GM19372 (cell line): ENCODE measurements around the gene KCNJ8.
"Not testable (repeated sequence)": the region's sequence is repeated elsewhere in the genome, so short reads cannot be mapped to it uniquely, and the experiment has no call there.

Source experiments
- ATAC-seq: cut with Tn5 transposase; IDR thresholded peaks from one replicate; pipeline ENCODE4 v1.9.1; 2021; ENCODE audit warnings: mild to moderate bottlenecking, low read depth, moderate library complexity; ENCODE audit not compliant: unreplicated experiment

The KCNJ8 gene

DNA sequence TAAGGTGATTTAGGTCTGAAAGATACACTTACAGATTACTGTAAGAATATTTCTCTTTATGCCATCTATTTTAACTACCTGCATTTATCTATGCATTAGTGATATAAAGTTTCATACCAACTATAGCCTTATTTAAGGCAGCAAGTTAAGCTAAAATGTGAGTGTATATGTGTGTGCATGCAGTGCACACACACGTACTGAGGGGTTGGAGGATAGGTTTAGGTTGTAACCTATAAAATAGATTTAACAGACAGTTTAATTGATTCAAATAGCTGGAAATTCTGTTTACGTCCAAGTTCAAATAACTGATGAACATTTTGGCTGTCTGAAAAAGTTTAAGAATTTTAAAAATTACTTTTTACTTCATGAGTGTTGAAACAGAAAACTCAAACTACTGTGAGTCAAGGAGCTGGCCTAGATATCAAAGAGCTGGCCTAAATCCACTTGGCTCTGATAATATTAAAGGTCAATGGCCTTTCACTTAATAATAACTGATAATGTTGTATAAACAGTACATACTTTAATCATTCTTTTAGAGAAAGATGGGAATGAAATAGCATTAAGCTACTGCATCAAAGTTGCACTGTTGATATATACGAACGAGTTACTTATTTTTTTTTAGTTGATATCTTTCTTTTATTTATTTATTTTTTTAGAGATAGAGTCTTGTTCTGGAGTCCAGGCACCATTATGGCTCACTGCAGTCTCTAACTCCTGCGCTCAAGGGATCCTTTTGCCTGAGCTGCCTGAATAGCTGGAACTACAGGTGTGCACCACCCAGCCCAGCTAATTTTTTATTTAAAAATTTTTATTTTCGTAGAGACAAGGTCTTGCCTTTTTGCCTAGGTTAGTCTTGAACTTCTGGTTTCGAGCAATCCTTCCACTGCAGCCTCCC lies 13.8 kb upstream of the KCNJ8 start:
- no peak for ATAC-seq

DNA sequence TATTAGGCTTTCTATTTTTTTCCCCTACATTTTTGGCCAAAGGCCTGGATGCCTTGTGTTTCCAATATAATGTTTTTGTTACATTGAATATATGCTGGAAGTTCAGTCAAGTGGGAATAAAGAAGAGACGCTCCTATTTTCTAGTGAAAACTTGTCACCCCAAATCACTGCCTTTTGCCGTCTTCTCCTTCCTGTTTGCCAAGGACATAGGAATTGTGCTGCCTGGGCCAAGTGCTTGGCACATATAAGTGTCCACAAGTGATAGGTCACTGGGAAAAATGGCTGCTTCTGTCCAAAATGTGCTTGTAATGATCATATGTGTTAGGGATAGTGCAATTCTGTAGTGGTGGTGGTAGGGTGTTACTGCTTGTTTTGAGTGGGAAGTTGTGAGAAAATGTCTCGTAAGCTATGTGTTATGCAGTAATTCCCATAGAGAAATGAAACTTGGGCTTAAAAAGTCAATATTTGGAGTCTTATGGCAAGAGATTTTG lies 11.6 kb upstream of the KCNJ8 start:
- no peak for ATAC-seq

DNA sequence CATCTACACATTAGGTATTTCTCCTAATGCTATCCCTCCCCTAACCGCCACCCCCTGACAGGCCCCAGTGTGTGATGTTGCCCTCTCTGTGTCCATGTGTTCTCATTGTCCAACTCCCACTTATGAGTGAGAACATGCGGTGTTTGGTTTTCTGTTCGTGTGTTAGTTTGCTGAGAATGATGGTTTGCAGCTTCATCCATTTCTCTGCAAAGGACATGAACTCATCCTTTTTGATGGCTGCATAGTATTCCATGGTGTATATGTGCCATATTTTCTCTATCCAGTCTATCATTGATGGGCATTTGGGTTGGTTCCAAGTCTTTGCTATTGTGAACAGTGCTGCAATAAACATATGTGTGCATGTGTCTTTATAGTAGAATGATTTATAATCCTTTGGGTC lies 8.2 kb upstream of the KCNJ8 start:
- not testable (repeated sequence) for ATAC-seq

DNA sequence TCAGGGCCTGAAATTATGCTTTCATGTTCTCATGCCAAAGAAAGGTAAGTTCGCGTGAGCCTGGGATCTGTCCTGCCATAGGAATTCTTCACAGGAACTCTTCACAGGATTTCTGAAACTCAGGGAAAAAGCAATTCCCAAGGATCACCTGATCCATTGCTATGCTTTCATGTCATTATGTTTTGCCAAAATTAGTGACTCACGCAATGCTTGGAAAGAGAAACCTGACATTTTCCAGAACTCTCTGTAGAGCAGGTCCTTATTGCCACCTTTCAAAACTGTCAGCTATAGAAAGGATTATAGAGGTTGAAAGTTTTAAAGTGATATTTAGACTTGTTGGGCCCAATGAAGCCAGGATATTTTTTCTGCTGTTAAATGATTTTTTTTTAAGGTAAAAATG lies 6.3 kb upstream of the KCNJ8 start:
- ATAC-seq, result no peak

DNA sequence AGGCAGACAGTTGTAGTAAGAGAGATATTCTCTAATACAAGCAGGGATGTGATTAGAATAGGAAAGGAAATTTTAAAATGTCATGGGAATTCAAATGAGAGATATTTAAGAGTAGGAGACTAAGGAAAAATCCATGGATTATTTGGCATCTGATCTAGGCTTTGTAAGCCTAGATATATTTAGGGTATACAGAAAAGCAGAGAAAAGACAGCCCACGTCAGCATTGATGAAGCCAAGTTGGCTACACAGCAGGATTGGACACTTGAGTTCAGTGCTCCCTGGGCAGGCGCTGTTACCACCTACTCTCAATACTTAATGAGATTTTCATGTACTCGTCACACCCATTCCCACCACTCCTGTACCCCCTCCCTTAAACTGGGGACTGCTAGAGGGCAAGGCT lies 1.7 kb upstream of the KCNJ8 start:
- no peak for ATAC-seq

DNA sequence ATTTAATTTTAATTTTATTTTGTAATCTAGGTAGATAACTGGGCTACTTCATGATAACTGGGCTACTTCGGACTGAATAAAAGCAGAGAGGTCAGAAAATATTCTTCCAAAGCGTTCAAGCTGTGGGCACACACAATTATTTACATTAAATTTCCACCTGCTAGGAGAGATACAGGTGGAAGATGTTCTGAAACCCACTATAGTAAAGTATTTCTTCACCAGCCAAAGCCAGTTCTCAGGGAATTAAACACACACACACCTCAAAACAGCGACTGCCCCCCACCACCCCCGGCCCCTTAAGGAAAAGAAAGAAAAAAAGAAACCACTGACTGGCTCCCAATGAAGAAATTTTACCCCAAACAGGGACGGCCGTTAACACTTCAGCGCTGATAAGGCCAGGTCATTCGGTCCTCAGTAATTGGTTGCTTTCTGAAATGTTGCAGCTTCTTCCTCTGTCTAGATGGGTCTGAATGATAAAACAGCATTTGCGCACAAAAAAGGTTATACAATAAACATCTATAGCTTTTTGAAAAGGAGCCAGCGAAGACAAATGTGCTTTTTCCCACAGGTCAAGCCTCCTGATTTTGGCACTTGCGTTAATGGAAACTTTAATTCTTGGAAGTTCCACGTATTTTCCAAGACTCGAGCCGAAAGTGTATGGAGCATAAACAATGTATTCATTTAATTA lies 771 bp upstream of the KCNJ8 start:
- ATAC-seq, result no peak

DNA sequence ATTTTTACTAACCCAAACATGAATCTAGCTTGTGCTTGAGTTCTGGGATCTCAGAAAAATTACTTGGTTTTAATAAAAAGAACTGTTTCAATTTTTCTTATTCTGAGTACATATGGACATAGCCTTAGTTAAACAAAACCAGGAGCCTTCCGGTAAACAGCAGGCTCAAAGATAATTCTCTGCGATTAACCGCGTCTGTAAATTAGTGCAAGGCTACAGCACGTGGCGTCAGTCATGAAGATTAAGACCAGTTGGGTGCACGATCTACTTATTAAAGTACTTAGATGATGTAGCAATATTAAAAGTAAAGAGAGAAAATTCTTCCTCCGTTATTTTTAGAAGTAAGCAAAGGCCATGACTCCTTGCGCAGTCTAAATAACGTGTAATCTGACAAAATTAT lies 700 bp downstream of the KCNJ8 start:
- no peak for ATAC-seq

DNA sequence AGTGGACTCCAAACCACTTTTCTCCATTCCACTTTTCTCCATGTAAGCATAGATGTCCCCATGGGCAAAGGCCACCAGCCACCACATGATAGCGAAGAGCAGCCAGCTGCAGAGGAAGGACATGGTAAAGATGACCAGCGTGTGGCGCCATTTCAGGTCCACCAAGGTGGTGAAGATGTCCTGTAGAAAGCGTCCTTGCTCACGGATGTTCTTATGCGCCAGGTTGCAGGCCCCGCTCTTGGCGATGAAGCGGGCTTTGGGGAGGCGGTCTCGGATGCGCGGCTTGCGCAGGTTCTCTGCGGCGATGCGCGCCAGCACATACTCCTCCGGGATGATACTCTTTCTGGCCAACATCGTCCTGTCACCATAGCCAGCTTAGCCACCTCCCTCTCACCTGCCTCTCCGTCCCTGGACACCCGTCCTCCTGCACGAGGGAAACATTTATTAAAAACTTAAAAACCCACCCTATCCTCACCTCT lies 1.2 kb downstream of the KCNJ8 start:
- ATAC-seq, result no peak

DNA sequence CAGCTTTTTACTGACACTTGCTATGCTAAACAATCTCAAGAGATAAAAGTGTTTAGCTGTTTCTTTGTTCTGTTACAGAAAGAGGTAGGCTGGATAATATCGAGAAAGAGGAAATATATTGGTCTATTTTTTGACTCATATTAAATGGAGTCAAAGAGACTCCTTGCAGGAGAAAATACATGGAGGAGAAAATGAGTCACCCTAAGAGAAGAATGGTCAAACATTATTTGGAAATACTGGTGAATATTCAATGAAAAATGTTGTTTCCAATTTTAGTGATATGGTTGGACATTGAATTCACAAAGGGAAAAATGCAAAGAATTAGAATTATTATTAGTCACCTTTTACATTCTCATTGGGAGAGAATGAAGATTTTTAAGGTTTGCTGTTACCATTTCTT lies 3.2 kb downstream of the KCNJ8 start:
- no peak for ATAC-seq

DNA sequence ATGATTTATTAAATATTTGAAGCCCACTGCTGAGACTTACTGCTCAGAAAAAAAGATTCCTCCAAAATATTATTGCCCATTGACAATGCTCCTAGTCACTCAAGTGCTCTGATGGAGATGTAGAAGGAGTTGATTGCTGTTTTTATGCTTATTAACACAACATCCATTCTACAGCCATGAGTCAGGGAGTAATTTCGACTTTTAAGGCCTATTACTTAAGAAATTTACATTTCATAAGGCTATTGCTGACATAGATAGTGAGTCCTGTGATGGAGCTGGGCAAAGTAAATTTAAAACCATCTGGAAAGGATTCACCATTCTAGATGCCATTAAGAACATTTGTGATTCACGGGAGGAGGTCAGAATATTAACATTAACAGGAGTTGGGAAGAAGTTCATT lies 5.2 kb downstream of the KCNJ8 start:
- no peak for ATAC-seq

DNA sequence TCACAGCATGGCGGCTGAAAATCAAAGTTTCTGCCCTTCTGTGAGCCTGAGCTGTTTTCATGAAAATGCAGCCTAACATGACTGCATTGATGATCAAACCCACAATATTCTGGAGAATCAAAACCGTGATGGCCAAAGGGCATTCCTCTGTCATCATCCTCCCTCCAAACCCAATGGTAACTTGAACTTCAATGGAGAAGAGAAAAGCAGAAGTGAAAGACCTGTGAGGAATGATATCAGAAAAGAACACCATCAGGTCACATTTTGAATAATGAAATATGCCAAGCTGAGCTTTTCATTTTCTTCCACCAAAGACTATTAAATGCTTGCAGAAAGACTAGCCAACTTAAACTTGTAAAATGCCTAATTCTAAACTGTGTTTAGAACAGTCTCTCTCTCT lies 8.1 kb downstream of the KCNJ8 start:
- no peak for ATAC-seq

DNA sequence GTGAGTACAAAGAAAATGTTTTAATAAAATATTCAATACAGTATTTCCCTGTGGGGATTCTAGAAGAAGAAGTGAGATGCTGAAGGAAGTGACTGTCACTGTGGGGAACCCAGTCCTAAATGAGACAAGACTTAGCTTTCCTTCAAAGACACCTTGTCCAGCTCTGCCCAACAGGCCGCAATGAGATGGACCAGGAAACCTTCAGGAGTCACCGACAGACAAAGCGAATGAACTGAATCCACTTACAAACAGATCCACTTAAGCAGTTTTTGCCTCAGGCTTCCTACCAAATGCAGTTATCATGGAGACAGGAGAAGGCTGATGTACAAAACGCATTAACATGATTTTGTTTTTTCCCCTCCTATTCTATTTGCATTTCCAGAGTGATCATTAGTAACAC lies 9.6 kb downstream of the KCNJ8 start:
- no peak for ATAC-seq

DNA sequence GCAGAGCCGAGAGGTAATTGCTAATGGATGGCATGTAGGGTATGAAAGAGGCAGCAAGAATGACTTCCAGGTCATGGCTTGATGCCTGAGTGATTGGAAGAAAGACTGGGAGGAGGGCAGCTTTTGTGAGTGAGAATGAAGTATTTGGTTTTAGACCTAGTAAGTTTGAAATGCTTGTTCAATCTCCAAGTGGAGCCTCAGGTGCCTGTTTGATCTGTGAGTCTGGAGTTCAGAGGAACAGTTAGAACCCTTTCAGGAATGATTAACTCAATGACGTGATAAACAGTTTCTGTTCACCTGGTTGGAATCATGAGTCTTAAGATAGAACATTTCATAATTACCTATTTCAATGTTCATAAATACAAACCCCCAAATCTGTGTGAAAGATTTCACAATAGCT lies 10.4 kb downstream of the KCNJ8 start:
- ATAC-seq, result no peak

DNA sequence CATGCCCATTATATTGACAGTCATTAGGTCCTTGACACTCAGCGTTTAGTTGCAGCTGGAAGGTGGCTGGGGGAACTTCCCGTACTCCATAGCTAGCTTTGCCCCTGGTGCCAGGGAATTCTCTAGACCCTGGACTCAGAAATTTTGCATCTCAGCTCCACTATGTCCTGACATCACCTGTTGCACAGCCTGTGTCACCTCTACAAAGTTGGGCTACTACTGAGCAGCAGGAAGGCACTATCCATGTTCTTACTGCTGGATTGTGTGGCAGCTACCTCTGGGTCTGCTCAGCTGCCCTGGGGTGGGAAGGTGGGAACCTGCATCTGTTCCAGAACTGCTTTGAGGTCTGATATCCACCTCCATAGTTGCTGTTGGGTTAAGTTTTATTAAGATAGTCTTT lies 11.0 kb downstream of the KCNJ8 start:
- ATAC-seq, result no peak

DNA sequence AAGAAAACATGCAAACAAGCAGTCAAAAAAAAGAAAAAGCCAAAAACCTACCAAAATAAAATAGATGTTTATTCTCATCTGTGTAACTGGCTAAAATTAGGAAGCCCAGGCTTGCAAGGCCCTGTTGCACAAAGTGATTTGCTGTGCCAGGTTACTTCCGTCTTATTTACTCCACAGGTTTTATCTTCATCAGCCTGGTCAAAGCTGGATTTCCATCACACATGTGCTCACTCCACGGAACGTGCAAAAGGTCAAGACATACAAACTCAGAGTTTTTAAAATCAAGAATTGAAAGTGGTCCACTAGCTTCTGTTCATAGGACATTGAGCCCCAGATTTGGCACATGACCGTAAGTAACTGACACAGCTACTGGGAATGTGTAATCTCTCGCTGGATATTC lies 14.8 kb downstream of the KCNJ8 start:
- no peak for ATAC-seq

DNA sequence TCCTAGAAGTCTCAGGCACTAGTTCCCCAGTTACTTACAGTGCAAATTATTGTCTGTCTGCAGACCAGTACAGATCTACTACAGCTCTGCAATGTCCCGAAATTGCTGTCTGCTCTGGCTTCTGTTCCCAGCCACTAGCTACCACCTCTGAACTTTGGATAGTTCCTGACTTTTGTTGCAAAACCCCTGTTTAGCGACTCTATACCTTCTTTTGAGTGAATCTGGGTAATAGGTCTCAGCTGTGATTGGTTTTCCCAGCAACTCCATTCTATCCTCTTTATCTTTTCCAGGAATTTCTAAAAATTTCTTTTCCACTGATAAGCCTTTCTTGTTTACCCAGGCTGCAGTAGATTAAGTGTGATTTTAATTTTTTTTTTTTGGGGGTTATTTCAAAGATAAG lies 16.8 kb downstream of the KCNJ8 start:
- ATAC-seq, result no peak

DNA sequence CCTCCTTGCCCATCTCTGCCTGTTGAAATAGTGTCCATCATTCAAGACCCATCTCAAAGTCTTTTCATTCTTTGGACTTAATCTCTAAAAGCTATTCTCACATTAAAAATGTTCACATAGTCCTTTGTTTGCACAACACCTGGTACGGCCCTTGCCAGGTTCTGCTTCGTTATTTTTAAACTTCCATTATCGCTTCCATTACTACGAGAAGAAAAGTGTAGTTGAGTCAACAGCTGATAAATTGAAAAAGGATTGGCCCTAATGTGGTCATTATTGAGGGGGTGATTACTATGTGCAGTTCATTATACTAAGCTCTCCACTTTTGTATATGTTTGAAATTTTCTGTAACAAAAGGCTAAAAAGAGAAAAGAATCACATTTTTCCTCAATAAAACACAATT lies 17.8 kb downstream of the KCNJ8 start:
- no peak for ATAC-seq

DNA sequence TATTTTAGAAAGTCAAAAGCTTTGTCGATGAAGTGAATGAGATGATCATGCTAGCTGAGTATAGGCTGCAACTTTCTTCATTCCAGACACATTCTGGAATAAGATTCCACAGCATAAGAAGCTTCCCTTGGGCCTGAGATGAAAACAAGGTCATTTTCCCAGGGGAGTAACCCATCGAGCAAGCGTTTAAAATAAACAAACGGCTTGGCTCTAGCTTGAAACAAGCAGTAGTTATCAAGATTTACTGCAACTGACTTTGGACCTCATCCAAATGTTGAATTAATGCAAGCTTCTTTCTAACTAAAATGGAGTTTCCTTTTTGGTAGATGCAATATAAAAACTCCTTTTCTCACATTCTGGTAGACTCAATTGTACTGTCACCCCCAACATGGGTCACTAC lies 23.0 kb downstream of the KCNJ8 start:
- ATAC-seq, result no peak

DNA sequence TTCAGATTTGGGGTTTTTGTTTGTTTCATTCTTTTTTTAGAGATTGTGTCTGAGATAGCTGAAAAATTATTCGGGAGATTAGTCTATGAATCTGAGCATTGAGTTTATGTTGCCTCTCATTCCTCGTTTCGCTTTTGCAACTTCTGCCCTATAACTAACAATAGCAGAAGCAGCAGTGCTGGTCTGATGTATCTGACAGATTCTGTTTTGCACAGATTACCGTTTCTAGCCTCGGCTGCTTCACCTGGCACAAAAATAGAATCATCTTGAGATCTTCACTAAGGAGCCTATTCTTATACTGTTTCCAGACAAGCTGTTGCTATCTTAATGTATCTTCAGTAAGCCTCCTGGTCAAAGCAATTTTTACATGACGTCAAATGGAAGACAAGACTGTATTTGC lies 29.2 kb downstream of the KCNJ8 start:
- ATAC-seq, result no peak

DNA sequence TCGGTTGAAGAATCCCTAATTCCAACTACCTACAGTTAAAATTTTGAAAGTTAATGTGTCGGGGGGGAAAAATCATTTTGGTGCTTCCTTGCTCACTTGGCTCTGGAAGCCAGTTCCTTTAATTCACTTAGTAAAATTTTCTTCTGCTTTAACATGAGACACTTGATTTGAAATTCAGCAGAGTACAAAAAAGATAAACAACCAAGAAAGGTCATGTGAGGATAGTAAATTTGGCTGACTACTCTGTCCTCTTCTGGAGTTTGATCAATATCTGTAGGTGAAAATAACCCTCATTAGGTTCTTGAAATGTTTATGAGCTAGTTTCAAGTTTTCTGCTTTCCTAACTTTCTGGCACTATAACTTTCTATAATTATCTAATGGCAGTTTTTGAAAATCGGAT lies 43.4 kb downstream of the KCNJ8 start:
- no peak for ATAC-seq

DNA sequence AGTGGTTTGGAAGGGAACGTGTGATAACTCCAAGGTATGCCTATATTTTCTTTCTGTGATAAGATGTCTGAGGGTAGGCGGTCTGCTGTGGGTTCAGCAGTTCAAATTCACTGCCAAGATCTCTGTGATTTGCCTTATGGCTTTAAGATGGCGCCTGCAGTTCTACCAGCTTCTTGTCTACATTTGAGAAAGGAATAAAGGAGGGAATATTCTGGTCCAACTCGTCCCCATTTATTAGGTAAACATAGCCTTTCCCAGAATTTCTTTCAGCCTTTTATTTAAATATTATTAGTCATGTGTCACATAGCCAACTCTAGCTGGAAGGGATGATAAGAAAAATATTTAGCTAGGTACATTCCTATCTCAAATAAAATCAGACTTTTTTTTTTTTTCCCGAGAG lies 48.8 kb downstream of the KCNJ8 start:
- ATAC-seq, result no peak
